Mesothelial cell of epicardium (in vitro differentiated cells): Measurements from ENCODE around the gene TMEM150A. TPM values are rescaled to one million over a fixed set of nuclear protein-coding genes. Genes with fewer than 3 reads are reported as not detected.

ENCODE experiments used
- DNase-seq, 2 experiments: peaks; one replicate each; pipeline ENCODE4 v3.0.0; 2021; ENCODE audit warnings: low spot score in 2 of 2; ENCODE audit not compliant: unreplicated experiment in 2 of 2
- H3K27ac Mint-ChIP-seq: 2 replicates; pipeline ENCODE4 v1.8.0; 2021; ENCODE audit warnings: mixed read lengths
- H3K27me3 Mint-ChIP-seq: 2 replicates; pipeline ENCODE4 v1.8.0; 2021; ENCODE audit warnings: low read depth, mixed read lengths
- H3K36me3 Mint-ChIP-seq: 2 replicates; pipeline ENCODE4 v1.8.0; 2021; ENCODE audit warnings: mixed read lengths
- H3K4me1 Mint-ChIP-seq: 2 replicates; pipeline ENCODE4 v1.8.0; 2021; ENCODE audit warnings: mixed read lengths
- H3K4me3 Mint-ChIP-seq: 2 replicates; pipeline ENCODE4 v1.8.0; 2021; ENCODE audit warnings: mild to moderate bottlenecking, moderate library complexity, mixed read lengths
- H3K9me3 Mint-ChIP-seq: 2 replicates; pipeline ENCODE4 v1.8.0; 2021; ENCODE audit warnings: mixed read lengths
- CTCF ChIP-seq: fragments of 200-600 bp; sonication (generic); IDR thresholded peaks from one replicate; pipeline ENCODE4 v1.5.0; 2021; ENCODE audit warnings: antibody characterized with exemption; ENCODE audit not compliant: unreplicated experiment
- total RNA-seq: library from RNA; stranded (reverse); gene quantifications from 3 replicates; pipeline ENCODE4 v1.2.1, GENCODE V29; 2021

Gene TMEM150A
- total RNA-seq, 1 donor from 2014 or later = 13.5 TPM

GRCh38 chr2:85588645-85589044 is 13.9 kb downstream of the TMEM150A start:
- Mint-ChIP-seq H3K9me3 (no peaks in the 10 kb centered on the region), H3K27ac (no peak overlapping the region), H3K36me3 (no peaks in the 10 kb centered on the region), H3K27me3 (no peaks in the 10 kb centered on the region), H3K4me1 (peaks cover 3% of the 10 kb centered on the region), H3K4me3 (no peak overlapping the region)
- no peak for TF ChIP-seq CTCF
- DNase-seq = no peak

GRCh38 chr2:85588236-85588635 is 14.3 kb downstream of the TMEM150A start:
- no peak overlapping the region for H3K4me3 Mint-ChIP-seq
- H3K36me3 Mint-ChIP-seq = no peaks in the 10 kb centered on the region
- H3K27ac Mint-ChIP-seq = no peak overlapping the region
- TF ChIP-seq CTCF = no peak
- H3K9me3 Mint-ChIP-seq = no peaks in the 10 kb centered on the region
- H3K4me1 Mint-ChIP-seq = peaks cover 3% of the 10 kb centered on the region
- H3K27me3 Mint-ChIP-seq = no peaks in the 10 kb centered on the region
- no peak for DNase-seq

- no peak for TF ChIP-seq CTCF
- Mint-ChIP-seq H3K4me3 (no peak overlapping the region), H3K9me3 (no peaks in the 10 kb centered on the region), H3K27ac (no peak overlapping the region), H3K27me3 (no peaks in the 10 kb centered on the region), H3K36me3 (peaks cover 4% of the 10 kb centered on the region), H3K4me1 (peaks cover 3% of the 10 kb centered on the region)
- no peak for DNase-seq
Measured at GRCh38 chr2:85585781-85586105, 16.8 kb downstream of the TMEM150A start.

- no peak for DNase-seq
- Mint-ChIP-seq H3K9me3 (no peaks in the 10 kb centered on the region), H3K4me1 (peaks cover 5% of the 10 kb centered on the region), H3K27ac (no peak overlapping the region), H3K27me3 (no peaks in the 10 kb centered on the region), H3K36me3 (peaks cover 7% of the 10 kb centered on the region), H3K4me3 (no peak overlapping the region)
- no peak for TF ChIP-seq CTCF
Measured at GRCh38 chr2:85584857-85585780, 17.4 kb downstream of the TMEM150A start.

- H3K27ac Mint-ChIP-seq = no peak within 1 kb of the TSS
- DNase-seq = no peak
- H3K4me1 Mint-ChIP-seq = peaks cover 10% of the 10 kb centered on the region
- H3K9me3 Mint-ChIP-seq = no peaks in the 10 kb centered on the region
- no peak within 1 kb of the TSS for H3K4me3 Mint-ChIP-seq
- H3K27me3 Mint-ChIP-seq = no peaks in the 10 kb centered on the region
- no peak for TF ChIP-seq CTCF
- H3K36me3 Mint-ChIP-seq = peaks cover 7% of the 10 kb centered on the region
Measured at GRCh38 chr2:85584354-85584856, 18.1 kb downstream of the TMEM150A start, which contains the start of gene VAMP5. TSS of gene VAMP5 (plus strand) at chr2:85584431. CDS start at chr2:85584491, 60 bp downstream.
